ENCODE results near the gene FGFBP2.

The FGFBP2 gene

GRCh38 chr4:16001484-16001858 lies 38.5 kb upstream of the FGFBP2 start:
- Histone ChIP-seq H3K27ac (no peak overlapping the region), H3K4me3 (no peak overlapping the region)
- DNase-seq (ENCODE audit: low spot score), result no peak
- peak; percentile 49 for TF ChIP-seq CTCF (IDR thresholded peaks at IDR 0.05)

- Histone ChIP-seq H3K4me3 (no peak overlapping the region), H3K27ac (no peak overlapping the region)
- no peak for DNase-seq (ENCODE audit: low spot score)
- TF ChIP-seq CTCF (IDR thresholded peaks at IDR 0.05), result no peak
These were observed 37.9 kb upstream of the FGFBP2 start for GRCh38 chr4:16000708-16001483.

GRCh38 chr4:15996773-15997172 lies 33.8 kb upstream of the FGFBP2 start:
- TF ChIP-seq CTCF (IDR thresholded peaks at IDR 0.05), result no peak
- H3K4me3 ChIP-seq, result no peak overlapping the region
- DNase-seq (ENCODE audit: low spot score), result no peak
- no peak overlapping the region for H3K27ac ChIP-seq

- TF ChIP-seq CTCF (IDR thresholded peaks at IDR 0.05), result no peak
- Histone ChIP-seq H3K27ac (no peak overlapping the region), H3K4me3 (no peak overlapping the region)
- no peak for DNase-seq (ENCODE audit: low spot score)
These were observed 32.9 kb upstream of the FGFBP2 start for GRCh38 chr4:15995826-15996225.

- no peak for TF ChIP-seq CTCF (IDR thresholded peaks at IDR 0.05)
- Histone ChIP-seq H3K4me3 (no peak overlapping the region), H3K27ac (no peak overlapping the region)
- DNase-seq (ENCODE audit: low spot score), result no peak
These were observed 29.2 kb upstream of the FGFBP2 start for GRCh38 chr4:15992167-15992485.

GRCh38 chr4:15990570-15991285 lies 27.8 kb upstream of the FGFBP2 start:
- H3K27ac ChIP-seq, result no peak overlapping the region
- no peak for TF ChIP-seq CTCF (IDR thresholded peaks at IDR 0.05)
- no peak for DNase-seq (ENCODE audit: low spot score)
- H3K4me3 ChIP-seq, result no peak overlapping the region

- no peak overlapping the region for H3K27ac ChIP-seq
- H3K4me3 ChIP-seq, result no peak overlapping the region
- DNase-seq (ENCODE audit: low spot score), result no peak
- TF ChIP-seq CTCF (IDR thresholded peaks at IDR 0.05), result no peak
These were observed 26.4 kb upstream of the FGFBP2 start for GRCh38 chr4:15989424-15989823.

All from coronary artery (tissue), 2 donors.